ENCODE results near the gene C21orf91. TPM values are rescaled to one million over a fixed set of nuclear protein-coding genes. Genes with fewer than 3 reads are reported as not detected.

C21orf91 gene
- polyA plus RNA-seq, 1 experiment, result 17.5 TPM

- no peak for DNase-seq (ENCODE audit: low read depth, low spot score)
Observed at GRCh38 chr21:17763288-17764037, 55.7 kb downstream of the C21orf91 start.

DNA sequence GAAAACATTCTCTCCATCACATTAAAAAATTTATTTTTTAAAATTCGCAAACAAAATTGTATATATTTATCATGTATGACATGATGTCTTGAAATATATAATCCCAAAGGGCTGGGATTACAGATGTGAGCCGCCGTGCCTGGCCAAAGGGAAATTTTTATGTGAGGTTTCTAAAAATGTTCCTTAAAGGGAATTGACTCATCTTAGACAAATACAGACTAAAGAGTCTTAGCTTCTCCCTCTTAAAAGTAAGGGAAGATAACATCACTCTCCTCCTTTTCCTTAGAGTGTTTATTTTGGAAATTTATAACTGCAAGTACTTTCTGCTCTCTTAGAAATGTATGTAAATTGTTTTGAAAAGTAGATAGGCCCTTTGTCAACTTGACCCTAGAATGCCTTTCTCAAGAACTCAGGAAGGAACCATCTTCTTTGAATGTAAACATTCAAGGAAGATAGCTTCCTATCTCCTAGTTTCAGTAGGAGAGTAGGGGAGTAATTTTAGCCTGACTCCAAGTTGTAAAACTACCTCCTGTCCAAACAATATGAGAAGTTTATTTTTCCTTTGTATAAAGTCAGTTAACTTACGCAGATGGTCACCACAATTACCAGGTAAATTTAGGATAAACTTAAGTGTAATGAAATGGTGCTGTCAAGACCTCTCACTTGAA, 59.5 kb downstream of the C21orf91 start:
- Histone ChIP-seq H3K9me3 (ENCODE audit: control insufficient read depth, insufficient read depth, low read length) (peaks cover 6% of the 10 kb centered on the region), H3K27ac (ENCODE audit: low read depth, low read length) (no peak overlapping the region), H3K27me3 (ENCODE audit: control insufficient read depth, insufficient read depth, low read length) (no peaks in the 10 kb centered on the region), H3K4me3 (ENCODE audit: low read depth, low read length) (no peak overlapping the region)
- POLR2A ChIA-PET, result no interaction called here
- TF ChIP-seq CTCF (IDR thresholded peaks at IDR 0.05; ENCODE audit: low read depth, low read length), result no peak
- DNase-seq (ENCODE audit: low read depth, low spot score), result no peak
- CTCF ChIA-PET, result interaction anchor here (1.1 kb wide), 1 partner anchor 166 kb away, joined by 3 read pairs; no protein-coding TSS in a partner anchor

More at GRCh38 chr21:17763288-17764037, 55.7 kb downstream of the C21orf91 start:
- H3K9me3 ChIP-seq (ENCODE audit: control insufficient read depth, insufficient read depth, low read length), result no peaks in the 10 kb centered on the region
- CTCF ChIA-PET, result interaction anchor here (0.6 kb wide), 1 partner anchor 41 kb away, joined by 5 read pairs; no protein-coding TSS in a partner anchor
- POLR2A ChIA-PET, result no interaction called here
- no peak overlapping the region for H3K27ac ChIP-seq (ENCODE audit: low read depth, low read length)
- H3K4me3 ChIP-seq (ENCODE audit: low read depth, low read length), result no peak overlapping the region
- no peaks in the 10 kb centered on the region for H3K27me3 ChIP-seq (ENCODE audit: control insufficient read depth, insufficient read depth, low read length)
- no peak for TF ChIP-seq CTCF (IDR thresholded peaks at IDR 0.05; ENCODE audit: low read depth, low read length)

- no peaks in the 10 kb centered on the region for H3K27me3 ChIP-seq (ENCODE audit: control insufficient read depth, insufficient read depth, low read length)
- no peak for DNase-seq (ENCODE audit: low read depth, low spot score)
- H3K27ac ChIP-seq (ENCODE audit: low read depth, low read length), result no peak overlapping the region
- POLR2A ChIA-PET, result no interaction called here
- no peak overlapping the region for H3K4me3 ChIP-seq (ENCODE audit: low read depth, low read length)
- no peak for TF ChIP-seq CTCF (IDR thresholded peaks at IDR 0.05; ENCODE audit: low read depth, low read length)
- CTCF ChIA-PET, result interaction anchor here (1.1 kb wide), 1 partner anchor 167 kb away, joined by 3 read pairs; no protein-coding TSS in a partner anchor
- H3K9me3 ChIP-seq (ENCODE audit: control insufficient read depth, insufficient read depth, low read length), result peaks cover 6% of the 10 kb centered on the region
Observed at GRCh38 chr21:17758683-17759082, 60.5 kb downstream of the C21orf91 start.

GRCh38 chr21:17757671-17758070, 61.5 kb downstream of the C21orf91 start:
- CTCF ChIA-PET, result no interaction called here
- TF ChIP-seq CTCF (IDR thresholded peaks at IDR 0.05; ENCODE audit: low read depth, low read length), result no peak

GRCh38 chr21:17753736-17754135, 65.4 kb downstream of the C21orf91 start:
- POLR2A ChIA-PET, result no interaction called here
- peaks cover 6% of the 10 kb centered on the region for H3K9me3 ChIP-seq (ENCODE audit: control insufficient read depth, insufficient read depth, low read length)
- no peaks in the 10 kb centered on the region for H3K27me3 ChIP-seq (ENCODE audit: control insufficient read depth, insufficient read depth, low read length)
- CTCF ChIA-PET, result no interaction called here
- no peak overlapping the region for H3K27ac ChIP-seq (ENCODE audit: low read depth, low read length)
- DNase-seq (ENCODE audit: low read depth, low spot score), result no peak
- TF ChIP-seq CTCF (IDR thresholded peaks at IDR 0.05; ENCODE audit: low read depth, low read length), result no peak
- H3K4me3 ChIP-seq (ENCODE audit: low read depth, low read length), result no peak overlapping the region

More at GRCh38 chr21:17757671-17758070, 61.5 kb downstream of the C21orf91 start:
- Histone ChIP-seq H3K9me3 (ENCODE audit: control insufficient read depth, insufficient read depth, low read length) (peaks cover 6% of the 10 kb centered on the region), H3K27ac (ENCODE audit: low read depth, low read length) (no peak overlapping the region), H3K4me3 (ENCODE audit: low read depth, low read length) (no peak overlapping the region), H3K27me3 (ENCODE audit: control insufficient read depth, insufficient read depth, low read length) (no peaks in the 10 kb centered on the region)
- no peak for DNase-seq (ENCODE audit: low read depth, low spot score)
- POLR2A ChIA-PET, result no interaction called here
